ENCODE measurements around the gene DMD. TPM values are rescaled to one million over a fixed set of nuclear protein-coding genes. Genes with fewer than 3 reads are reported as not detected.
"Not testable (repeated sequence)": the region's sequence is repeated elsewhere in the genome, so short reads cannot be mapped to it uniquely, and the experiment has no call there.

Gene DMD
- total and polyA plus RNA-seq, 2 donors, result 48.8 to 257 TPM

DNA sequence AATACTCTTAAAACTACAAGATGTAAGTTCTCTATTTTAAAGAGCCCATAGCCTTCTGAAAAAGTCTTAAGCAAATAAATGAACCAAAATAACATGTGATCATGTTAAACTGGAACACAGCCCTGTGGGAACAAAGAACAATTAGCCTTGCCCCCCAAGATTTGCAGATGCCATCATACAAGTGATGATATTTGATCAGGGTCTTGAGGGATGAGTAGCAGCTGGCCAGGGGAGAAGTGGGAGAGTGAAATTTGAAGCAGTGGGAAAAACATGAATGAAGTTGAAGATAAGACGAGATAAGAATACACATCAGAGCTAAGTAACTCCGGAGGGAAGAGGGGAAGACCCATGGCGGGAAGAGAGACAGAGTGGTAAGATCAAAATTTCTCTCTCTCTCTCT is 1689.4 kb downstream of the DMD start:
- H3K27ac ChIP-seq (ENCODE audit: low read depth), result no peak overlapping the region
- no peak for DNase-seq (ENCODE audit: extremely low spot score)
- H3K4me3 ChIP-seq (ENCODE audit: low read depth, low read length), result no peak overlapping the region
- no peaks in the 10 kb centered on the region for H3K4me1 ChIP-seq (ENCODE audit: insufficient read depth)
- WGBS, result 73% methylated on average over 3 of the region's 3 CpGs
- no peaks in the 10 kb centered on the region for H3K36me3 ChIP-seq (ENCODE audit: insufficient read depth)

DNA sequence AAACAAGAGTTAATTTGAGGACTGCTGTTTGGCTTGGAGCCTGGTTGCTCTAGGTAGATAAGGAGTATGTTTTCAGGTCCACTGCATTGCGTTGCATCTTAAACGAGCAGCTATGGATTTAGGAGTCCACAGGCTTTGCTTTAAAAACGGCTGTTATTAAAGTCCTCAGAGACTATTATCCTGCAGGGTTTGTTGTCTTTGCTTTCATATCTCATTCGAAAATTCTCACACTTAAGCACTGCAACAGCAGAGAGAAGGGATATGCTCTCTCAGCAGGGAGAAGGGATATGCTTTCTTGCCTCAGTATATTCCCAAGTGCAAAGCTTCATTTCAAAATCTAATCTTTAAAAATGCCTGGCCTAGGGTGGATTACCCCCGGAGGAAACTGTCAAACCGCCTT is 1694.8 kb downstream of the DMD start:
- 69% methylated on average over 6 of the region's 6 CpGs for WGBS
- DNase-seq (ENCODE audit: extremely low spot score), result no peak
- Histone ChIP-seq H3K36me3 (ENCODE audit: insufficient read depth) (no peaks in the 10 kb centered on the region), H3K4me3 (ENCODE audit: low read depth, low read length) (no peak overlapping the region), H3K4me1 (ENCODE audit: insufficient read depth) (no peaks in the 10 kb centered on the region), H3K27ac (ENCODE audit: low read depth) (no peak overlapping the region)

DNA sequence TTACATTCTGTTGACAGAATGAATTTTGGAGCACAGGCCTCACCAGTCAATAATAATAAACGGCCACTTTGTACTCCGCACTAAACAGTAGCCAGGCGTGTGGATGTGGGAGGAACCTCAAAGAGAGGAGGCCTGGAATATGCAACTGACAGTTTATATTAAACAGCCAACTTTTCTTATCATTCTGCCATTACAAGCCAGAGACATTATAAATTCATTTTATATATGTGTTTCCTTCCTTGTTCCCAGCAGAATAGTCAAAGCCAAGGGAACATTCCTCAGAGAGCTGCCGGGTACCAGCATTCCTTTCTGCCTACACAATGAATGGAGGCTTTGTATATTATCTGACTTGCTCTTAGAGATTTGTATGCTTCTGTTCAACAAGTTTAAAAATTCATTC is 1703.0 kb downstream of the DMD start:
- Histone ChIP-seq H3K36me3 (ENCODE audit: insufficient read depth) (no peaks in the 10 kb centered on the region), H3K4me3 (ENCODE audit: low read depth, low read length) (no peak overlapping the region), H3K4me1 (ENCODE audit: insufficient read depth) (no peaks in the 10 kb centered on the region), H3K27ac (ENCODE audit: low read depth) (no peak overlapping the region)
- DNase-seq (ENCODE audit: extremely low spot score), result peak; percentile 11
- 19% methylated on average over 4 of the region's 4 CpGs for WGBS

DNA sequence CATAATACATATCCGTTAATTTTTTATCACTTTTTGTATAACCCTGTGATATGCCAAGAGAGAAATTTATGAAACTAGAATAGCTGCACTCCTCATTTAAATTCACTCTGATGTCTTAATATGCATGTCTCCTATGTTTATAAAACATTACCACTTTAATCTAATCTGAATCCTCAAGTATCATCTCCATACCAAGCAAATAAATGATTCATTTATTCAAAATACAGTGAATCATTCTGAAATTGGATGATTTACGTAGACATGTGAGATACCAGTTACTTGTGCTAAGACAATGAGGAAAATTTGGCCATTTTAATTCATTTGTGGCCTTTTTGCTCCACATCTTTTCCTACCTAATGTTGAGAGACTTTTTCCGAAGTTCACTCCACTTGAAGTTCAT is 1704.4 kb downstream of the DMD start:
- Histone ChIP-seq H3K4me3 (ENCODE audit: low read depth, low read length) (no peak overlapping the region), H3K36me3 (ENCODE audit: insufficient read depth) (no peaks in the 10 kb centered on the region), H3K27ac (ENCODE audit: low read depth) (no peak overlapping the region), H3K4me1 (ENCODE audit: insufficient read depth) (no peaks in the 10 kb centered on the region)
- no peak for DNase-seq (ENCODE audit: extremely low spot score)
- 78% methylated on average over 3 of the region's 3 CpGs for WGBS

DNA sequence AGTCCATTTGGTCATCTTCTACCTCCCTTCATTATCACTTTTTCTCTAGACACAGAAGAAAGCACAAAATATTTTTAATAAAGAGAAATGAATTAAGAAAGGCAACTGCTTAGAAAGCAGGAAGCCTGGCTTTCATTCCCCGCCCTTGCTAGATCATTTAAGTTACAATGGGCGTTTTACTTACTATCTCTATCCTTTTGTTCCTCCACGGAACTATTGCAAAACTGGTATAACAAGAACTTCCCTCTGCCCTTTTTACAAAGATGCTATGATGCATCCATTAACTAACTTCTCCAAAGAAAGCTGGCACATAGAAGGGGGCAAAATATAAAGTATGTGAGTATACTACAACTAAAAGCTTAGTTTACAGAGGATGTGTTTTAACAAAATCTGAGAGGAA is 1705.0 kb downstream of the DMD start:
- no peak for DNase-seq (ENCODE audit: extremely low spot score)
- Histone ChIP-seq H3K36me3 (ENCODE audit: insufficient read depth) (no peaks in the 10 kb centered on the region), H3K4me1 (ENCODE audit: insufficient read depth) (no peaks in the 10 kb centered on the region), H3K27ac (ENCODE audit: low read depth) (no peak overlapping the region), H3K4me3 (ENCODE audit: low read depth, low read length) (no peak overlapping the region)
- WGBS, result 79% methylated on average over 3 of the region's 3 CpGs

DNA sequence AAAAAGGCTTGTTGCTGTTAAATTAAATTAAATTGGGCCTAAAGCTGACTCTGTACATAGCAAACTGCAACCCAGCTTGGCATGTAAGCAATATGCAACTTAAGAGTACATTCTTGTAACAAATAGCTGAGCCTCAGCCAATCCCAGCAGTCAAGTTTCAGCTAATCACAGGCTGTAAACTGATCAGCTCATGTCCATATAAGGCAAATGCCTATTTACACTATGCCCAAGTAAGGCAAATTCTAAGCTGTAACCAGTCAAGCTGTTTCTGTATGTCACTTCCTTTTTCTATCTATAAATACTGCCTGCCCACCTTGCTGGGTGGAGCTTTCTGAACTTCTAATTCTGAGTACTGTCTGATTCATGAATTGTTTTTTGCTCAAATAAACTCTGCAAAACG is 1710.4 kb downstream of the DMD start:
- Histone ChIP-seq H3K27ac (ENCODE audit: low read depth) (no peak overlapping the region), H3K4me3 (ENCODE audit: low read depth, low read length) (no peak overlapping the region), H3K36me3 (ENCODE audit: insufficient read depth) (no peaks in the 10 kb centered on the region), H3K4me1 (ENCODE audit: insufficient read depth) (no peaks in the 10 kb centered on the region)
- no peak for DNase-seq (ENCODE audit: extremely low spot score)
- WGBS, result 33% methylated on average over 1 of the region's 1 CpG

DNA sequence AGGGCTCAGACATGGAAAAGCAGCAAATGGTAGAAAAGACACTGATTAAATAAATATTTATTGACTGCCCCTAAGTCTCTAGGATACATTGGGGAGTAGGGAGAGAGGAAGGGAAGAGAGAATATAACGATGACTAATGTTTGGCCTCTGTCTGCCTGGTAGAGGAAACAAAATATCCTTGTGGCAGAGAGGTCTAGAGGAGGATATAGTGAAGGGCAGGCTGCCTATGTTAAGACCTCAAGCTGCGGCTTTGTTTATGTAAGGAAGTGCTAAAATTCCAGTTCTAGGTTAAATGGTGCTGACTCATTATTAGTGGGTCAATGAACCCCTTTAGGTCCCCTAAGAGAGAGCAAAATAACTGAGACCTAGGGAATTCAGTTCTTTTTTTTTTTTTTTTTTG is 1712.2 kb downstream of the DMD start:
- H3K27ac ChIP-seq (ENCODE audit: low read depth), result no peak overlapping the region
- no peaks in the 10 kb centered on the region for H3K4me1 ChIP-seq (ENCODE audit: insufficient read depth)
- H3K36me3 ChIP-seq (ENCODE audit: insufficient read depth), result no peaks in the 10 kb centered on the region
- H3K4me3 ChIP-seq (ENCODE audit: low read depth, low read length), result no peak overlapping the region
- WGBS, result 53% methylated on average over 2 of the region's 2 CpGs
- no peak for DNase-seq (ENCODE audit: extremely low spot score)

DNA sequence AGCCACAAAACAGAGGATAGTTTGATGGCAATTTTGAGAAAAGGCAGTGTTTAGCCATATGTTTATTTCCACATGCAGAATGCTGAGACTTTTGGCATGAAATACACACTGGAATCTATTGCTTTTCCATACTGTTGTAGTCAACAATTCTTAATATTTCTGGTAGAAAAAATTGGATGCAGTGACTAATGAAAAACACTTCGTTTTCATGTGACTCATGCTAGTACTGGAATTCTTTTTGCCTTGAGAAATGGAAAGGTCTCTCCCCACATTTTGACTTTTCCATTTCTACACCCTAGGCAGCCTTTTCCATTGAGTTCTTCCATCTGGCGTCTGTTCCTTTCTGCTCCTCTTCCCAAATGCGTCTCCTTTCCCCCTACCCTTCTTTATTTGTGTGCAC is 1714.3 kb downstream of the DMD start:
- Histone ChIP-seq H3K4me3 (ENCODE audit: low read depth, low read length) (no peak overlapping the region), H3K27ac (ENCODE audit: low read depth) (no peak overlapping the region), H3K4me1 (ENCODE audit: insufficient read depth) (no peaks in the 10 kb centered on the region), H3K36me3 (ENCODE audit: insufficient read depth) (no peaks in the 10 kb centered on the region)
- DNase-seq (ENCODE audit: extremely low spot score), result no peak
- WGBS, result 68% methylated on average over 3 of the region's 3 CpGs

DNA sequence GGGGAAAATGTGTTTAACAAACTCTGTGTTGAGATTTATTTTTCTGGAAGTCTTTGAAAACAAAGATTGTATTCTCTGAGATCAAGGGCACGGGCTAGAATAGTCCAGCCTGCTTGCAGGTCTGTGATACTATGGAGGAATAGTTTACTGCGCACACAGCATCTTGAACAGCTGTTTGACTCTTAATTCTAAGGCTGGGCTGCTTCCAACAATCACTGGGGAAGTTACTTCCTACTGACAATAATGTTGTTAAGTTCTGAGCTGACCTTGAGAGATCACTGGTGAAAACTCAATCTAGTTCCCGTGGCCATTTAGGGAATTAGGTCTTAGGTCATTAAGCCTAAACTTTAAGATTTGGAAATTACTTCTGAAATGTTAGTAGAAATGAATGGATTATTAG is 1723.4 kb downstream of the DMD start:
- Histone ChIP-seq H3K4me3 (ENCODE audit: low read depth, low read length) (no peak overlapping the region), H3K36me3 (ENCODE audit: insufficient read depth) (no peaks in the 10 kb centered on the region), H3K4me1 (ENCODE audit: insufficient read depth) (no peaks in the 10 kb centered on the region), H3K27ac (ENCODE audit: low read depth) (no peak overlapping the region)
- WGBS, result 58% methylated on average over 3 of the region's 3 CpGs
- no peak for DNase-seq (ENCODE audit: extremely low spot score)

DNA sequence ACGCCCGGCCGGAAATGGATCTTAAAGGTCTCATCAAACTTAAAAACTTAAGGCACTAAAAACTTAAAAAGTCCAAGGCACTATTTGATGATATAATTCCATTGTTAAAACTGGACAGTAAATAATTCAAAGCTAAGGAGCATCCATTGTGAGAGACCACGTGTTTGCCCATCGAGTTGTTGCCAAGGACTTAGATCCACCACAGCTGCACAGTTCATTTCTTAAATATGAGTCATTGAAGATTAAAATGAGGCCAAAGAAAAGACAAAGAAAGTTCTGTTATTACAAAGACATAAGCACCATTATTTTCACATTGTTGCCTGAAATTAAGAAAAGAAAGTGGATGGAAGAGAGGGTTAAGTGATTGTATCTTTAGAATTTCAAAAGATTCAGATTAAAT is 1728.0 kb downstream of the DMD start:
- Histone ChIP-seq H3K4me1 (ENCODE audit: insufficient read depth) (no peaks in the 10 kb centered on the region), H3K36me3 (ENCODE audit: insufficient read depth) (no peaks in the 10 kb centered on the region), H3K4me3 (ENCODE audit: low read depth, low read length) (no peak overlapping the region), H3K27ac (ENCODE audit: low read depth) (no peak overlapping the region)
- no peak for DNase-seq (ENCODE audit: extremely low spot score)
- 61% methylated on average over 5 of the region's 5 CpGs for WGBS

DNA sequence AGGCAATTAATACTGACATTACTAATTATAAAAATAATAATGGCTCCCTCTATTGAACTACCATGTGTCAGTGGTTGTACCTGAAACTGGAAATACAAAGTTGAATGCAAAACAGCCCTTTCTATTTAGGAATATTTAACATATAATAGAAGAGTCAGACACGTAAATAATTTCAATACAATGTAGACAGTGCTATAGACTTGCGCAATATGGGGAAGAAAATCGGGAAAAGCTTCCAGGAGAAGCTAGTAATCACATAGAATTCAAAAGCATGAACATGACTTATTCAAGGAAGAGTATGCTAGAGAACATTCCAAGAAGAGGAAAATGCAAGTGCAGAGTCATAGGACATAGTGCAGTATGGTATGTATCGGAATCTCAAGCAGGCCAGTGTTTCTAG is 1730.7 kb downstream of the DMD start:
- 96% methylated on average over 4 of the region's 4 CpGs for WGBS
- DNase-seq (ENCODE audit: extremely low spot score), result no peak
- H3K27ac ChIP-seq (ENCODE audit: low read depth), result no peak overlapping the region
- H3K4me3 ChIP-seq (ENCODE audit: low read depth, low read length), result no peak overlapping the region
- no peaks in the 10 kb centered on the region for H3K4me1 ChIP-seq (ENCODE audit: insufficient read depth)
- H3K36me3 ChIP-seq (ENCODE audit: insufficient read depth), result no peaks in the 10 kb centered on the region

DNA sequence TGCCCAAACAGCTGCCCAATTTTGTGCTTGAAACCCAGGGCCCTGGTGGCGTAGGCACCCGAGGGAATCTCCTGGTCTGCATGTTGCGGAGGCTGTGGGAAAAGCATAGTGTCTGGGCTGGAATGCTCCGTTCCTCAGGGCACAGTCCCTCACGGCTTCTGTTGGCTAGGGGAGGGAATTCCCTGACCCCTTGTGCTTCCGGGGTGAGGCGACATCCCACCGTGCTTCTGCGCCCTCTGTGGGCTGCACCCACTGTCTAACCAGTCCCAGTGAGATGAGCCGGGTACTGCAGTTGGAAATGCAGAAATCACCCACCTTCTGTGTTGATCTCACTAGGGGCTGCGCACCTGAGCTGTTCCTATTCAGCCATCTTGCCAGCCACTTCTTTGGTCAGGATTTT is 1740.1 kb downstream of the DMD start:
- H3K36me3 ChIP-seq (ENCODE audit: insufficient read depth), result no peaks in the 10 kb centered on the region
- DNase-seq (ENCODE audit: extremely low spot score), result no peak
- WGBS, result 96% methylated on average over 11 of the region's 11 CpGs
- no peak overlapping the region for H3K27ac ChIP-seq (ENCODE audit: low read depth)
- no peak overlapping the region for H3K4me3 ChIP-seq (ENCODE audit: low read depth, low read length)
- H3K4me1 ChIP-seq (ENCODE audit: insufficient read depth), result no peaks in the 10 kb centered on the region

DNA sequence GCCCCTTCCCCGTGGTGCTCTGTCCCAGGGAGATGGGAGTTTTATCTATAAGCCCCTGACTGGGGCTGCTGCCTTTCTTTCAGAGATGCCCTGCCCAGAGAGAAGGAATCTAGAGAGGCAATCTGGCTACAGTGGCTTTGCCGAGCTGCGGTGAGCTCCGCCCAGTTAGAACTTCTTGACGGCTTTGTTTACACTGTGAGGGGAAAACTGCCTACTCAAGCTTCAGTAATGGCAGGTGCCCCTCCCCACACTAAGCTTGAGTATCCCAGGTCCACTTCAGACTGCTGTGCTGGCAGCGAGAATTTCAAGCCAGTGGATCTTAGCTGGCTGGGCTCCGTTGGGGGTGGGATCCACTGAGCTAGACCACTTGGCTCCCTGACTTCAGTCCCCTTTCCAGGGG is 1740.6 kb downstream of the DMD start:
- H3K4me1 ChIP-seq (ENCODE audit: insufficient read depth); H3K27ac ChIP-seq (ENCODE audit: low read depth); DNase-seq (ENCODE audit: extremely low spot score); H3K36me3 ChIP-seq (ENCODE audit: insufficient read depth); H3K4me3 ChIP-seq (ENCODE audit: low read depth, low read length): not testable (repeated sequence)
- 90% methylated on average over 7 of the region's 7 CpGs for WGBS

DNA sequence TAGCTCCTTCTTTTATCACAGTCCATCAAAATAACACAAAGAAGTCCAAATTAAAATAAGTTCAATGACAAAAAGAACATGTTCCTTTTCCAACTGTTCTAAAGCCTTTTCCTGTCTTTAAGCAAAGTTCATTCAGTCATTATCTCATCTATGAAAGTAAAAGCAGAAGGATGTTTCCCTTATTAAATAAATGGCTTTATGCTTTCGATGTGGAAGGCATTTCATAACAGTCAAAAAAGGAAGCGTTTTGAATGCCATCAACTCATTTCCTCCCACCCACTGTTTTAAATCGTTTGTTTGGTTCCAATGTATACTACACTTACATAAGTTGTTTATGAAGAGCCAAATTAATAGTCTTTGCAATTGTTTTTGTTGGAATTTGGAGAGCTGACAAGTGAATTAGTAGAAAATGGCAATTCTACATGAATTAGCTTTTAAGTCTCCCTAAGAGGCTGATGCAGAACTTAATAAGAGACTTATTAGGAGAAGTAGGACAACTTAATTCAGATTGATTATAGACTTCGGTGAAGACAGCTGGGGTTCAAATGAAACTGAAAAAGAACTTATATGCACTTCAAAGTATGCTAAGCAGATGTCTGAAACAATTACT is 1746.9 kb downstream of the DMD start:
- no peaks in the 10 kb centered on the region for H3K36me3 ChIP-seq (ENCODE audit: insufficient read depth)
- no peak overlapping the region for H3K4me3 ChIP-seq (ENCODE audit: low read depth, low read length)
- 22% methylated on average over 4 of the region's 4 CpGs for WGBS
- no peaks in the 10 kb centered on the region for H3K4me1 ChIP-seq (ENCODE audit: insufficient read depth)
- DNase-seq (ENCODE audit: extremely low spot score), result no peak
- no peak overlapping the region for H3K27ac ChIP-seq (ENCODE audit: low read depth)

DNA sequence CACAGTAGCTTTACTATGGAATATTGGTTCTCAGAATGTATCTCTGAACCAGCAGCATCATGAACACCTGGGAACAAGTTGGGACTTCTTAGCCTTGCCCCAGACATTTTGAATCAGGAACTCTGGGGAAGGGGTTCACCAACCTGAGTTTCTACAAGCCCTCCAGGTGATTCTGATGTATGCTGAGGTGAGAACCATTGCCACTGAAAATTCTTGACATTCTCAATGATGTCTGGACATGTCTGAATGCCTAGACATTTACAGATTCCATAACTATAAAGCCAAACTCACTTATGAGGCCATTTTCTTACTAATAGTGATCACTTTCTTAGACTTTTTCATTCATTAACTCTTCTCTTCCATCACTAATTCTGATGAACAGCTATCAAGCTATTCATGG is 1750.1 kb downstream of the DMD start:
- H3K4me1 ChIP-seq (ENCODE audit: insufficient read depth), result no peaks in the 10 kb centered on the region
- no peak for DNase-seq (ENCODE audit: extremely low spot score)
- H3K36me3 ChIP-seq (ENCODE audit: insufficient read depth), result no peaks in the 10 kb centered on the region
- H3K27ac ChIP-seq (ENCODE audit: low read depth), result no peak overlapping the region
- no peak overlapping the region for H3K4me3 ChIP-seq (ENCODE audit: low read depth, low read length)

Data from urinary bladder (tissue), 4 donors.